GM12874 (cell line): ENCODE results near the gene TSEN54.

Experiments used
- TF ChIP-seq, protein P1 (sequence below): IDR thresholded peaks from 2 replicates; pipeline ENCODE4 v1.5.1; 2011; ENCODE audit warnings: low read depth, mild to moderate bottlenecking, control low read depth, low read length, moderate library complexity; ENCODE audit not compliant: insufficient read depth

The TSEN54 gene

DNA sequence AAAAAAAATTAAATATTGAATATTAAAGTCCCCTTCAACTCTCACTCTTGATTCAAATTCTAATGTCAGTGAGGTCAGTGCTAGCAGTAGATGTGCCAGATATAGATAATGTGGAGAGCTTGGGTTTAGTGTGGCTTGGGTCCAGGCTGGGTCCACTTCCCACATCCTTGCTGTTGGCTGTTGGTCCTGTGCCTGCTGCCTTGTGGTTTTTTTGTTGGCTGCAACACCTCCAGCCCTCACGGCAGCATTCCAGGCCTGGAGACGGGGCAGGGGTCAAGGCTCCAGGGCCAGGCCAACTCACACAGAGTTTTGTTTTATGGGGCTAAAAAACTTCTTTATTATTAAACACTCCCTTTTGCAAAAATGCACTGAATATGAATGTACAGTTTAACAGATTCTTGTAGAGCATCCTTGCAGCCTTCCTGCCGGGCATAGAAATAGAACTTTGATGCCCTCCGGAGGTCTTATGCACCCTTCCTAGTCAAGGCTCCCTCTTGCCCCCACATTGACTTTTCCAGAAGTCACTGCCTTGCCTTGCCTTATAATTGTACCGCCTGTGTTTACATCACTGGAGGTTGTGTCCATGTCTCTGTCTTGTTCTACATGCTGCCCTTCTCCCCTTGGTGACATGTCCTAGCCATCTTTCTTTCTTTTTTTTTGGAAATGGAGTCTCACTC, 45.7 kb downstream of the TSEN54 start:
- TF ChIP-seq, protein P1, sequence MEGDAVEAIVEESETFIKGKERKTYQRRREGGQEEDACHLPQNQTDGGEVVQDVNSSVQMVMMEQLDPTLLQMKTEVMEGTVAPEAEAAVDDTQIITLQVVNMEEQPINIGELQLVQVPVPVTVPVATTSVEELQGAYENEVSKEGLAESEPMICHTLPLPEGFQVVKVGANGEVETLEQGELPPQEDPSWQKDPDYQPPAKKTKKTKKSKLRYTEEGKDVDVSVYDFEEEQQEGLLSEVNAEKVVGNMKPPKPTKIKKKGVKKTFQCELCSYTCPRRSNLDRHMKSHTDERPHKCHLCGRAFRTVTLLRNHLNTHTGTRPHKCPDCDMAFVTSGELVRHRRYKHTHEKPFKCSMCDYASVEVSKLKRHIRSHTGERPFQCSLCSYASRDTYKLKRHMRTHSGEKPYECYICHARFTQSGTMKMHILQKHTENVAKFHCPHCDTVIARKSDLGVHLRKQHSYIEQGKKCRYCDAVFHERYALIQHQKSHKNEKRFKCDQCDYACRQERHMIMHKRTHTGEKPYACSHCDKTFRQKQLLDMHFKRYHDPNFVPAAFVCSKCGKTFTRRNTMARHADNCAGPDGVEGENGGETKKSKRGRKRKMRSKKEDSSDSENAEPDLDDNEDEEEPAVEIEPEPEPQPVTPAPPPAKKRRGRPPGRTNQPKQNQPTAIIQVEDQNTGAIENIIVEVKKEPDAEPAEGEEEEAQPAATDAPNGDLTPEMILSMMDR, result no peak

DNA sequence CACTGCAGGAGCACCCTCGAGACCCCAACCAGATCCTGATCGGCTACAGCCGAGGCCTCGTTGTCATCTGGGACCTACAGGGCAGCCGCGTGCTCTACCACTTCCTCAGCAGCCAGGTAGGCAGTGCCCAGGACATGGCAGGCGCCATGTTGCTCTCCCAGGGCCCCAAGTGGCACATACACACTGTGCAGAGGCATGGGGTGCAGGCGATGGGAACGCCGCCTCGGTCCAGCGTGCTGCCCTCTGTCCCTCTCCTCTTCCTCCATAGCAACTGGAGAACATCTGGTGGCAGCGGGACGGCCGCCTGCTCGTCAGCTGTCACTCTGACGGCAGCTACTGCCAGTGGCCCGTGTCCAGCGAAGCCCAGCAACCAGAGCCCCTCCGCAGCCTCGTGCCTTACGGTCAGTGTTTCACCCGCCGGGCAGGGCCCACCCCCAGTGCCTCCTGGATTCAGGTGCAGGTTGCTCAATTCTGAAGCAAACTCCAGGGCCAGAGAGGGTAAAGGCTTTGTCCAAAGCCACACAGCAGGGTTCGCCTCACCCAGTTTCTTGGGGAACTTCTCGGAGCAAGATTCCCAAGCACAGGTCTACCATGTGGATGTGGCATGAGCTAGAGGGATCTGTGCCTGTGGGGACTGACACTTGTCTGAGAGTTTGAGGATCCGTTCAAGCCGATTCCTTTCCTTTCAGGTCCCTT, 46.9 kb downstream of the TSEN54 start:
- TF ChIP-seq, protein P1, result no peak

DNA sequence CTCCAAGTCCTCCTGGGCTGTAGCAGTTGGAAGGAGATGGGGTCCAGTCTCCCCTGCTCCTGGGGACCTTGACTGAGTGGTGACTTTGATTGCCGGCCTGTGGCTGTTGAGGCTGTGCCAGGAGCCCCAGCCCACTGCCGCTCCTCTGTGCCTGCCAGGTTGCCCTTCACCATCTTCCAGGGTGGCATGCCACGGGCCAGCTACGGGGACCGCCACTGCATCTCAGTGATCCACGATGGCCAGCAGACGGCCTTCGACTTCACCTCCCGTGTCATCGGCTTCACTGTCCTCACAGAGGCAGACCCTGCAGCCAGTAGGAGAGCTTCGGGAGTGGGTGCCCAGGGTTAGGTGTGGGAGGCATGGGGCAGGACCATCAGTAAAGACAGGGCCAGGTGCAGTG, 47.9 kb downstream of the TSEN54 start:
- TF ChIP-seq, protein P1, result no peak

DNA sequence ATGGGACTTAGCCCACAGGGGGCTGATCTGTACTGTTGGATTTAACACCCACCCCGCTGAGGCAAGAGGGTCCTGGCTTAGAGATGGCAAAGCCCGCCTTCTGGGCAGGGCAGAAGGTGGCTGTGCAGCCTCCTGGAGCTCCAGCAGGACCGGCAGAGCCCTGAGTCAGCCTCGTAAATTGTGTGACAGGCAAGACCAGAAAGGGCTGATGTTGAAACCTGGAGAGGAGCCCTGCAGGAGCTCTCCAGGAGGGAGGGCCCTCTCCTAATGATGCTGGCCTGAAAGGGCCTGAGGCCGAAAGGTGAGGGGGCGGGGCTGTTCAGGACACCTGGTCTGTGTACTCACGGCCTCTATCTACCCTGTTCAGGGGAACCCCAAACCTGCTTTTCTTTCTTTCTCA, 48.7 kb downstream of the TSEN54 start:
- TF ChIP-seq, protein P1, result no peak

DNA sequence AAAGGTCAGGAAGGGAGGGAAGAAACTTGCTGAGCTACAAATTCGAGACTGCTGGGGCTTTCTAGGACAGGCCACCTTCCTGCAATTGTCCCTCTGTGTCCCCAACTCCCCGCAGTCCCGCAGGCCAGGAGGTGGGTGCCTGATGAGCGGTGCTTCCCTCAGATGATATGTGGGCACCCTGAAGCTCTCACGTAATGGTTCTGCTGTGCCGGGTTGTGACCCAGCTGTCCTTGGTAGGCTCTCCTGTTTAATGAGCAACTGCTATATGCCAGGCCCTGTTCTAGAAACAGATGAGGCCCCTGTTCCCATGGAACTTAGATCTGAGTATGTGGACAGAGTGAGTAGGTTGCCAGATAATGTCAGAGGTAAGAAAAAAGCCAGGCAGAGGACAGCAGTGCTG, 49.3 kb downstream of the TSEN54 start:
- TF ChIP-seq, protein P1, result no peak

DNA sequence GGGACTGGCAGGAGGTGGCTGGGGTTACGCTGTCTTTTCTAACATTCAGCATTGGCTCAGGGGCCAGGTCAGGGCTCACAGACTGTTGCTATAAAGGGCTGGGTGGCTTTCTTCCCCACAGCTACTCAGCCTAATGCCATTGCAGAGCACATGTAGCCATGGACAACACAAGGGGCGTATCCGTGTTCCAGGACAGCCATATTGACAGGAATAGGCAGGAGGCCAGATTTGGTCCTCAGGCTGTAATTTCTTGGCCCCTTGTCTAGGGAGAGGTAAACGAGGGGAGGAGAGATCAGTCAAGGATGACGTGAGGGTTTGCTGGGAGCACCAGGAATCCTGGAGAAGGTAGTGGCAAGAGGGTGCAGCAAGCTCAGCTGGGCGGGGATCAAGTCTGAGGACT, 50.1 kb downstream of the TSEN54 start:
- TF ChIP-seq, protein P1, result no peak

DNA sequence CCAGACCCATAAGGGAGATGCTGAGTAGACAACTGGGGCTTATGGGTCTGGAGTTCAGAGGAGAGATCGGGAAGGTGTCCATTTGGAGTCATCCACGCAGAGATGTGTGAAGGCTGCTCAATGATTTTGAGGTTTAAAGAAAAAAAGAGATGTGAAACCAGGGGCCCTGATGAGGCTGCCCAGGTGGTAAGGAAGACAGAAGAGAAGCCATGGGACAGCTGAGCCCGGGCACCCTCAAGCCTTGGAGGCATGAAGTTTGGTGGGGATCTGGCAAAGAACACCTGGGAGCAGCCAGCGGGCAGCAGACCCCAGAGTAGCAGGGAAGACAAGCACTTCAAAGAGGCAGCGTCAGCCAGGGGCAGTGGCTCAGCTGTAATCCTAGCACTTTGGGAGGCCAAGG, 50.5 kb downstream of the TSEN54 start:
- TF ChIP-seq, protein P1, result no peak
